GM21360 (cell line): Measurements from ENCODE around the gene TREM2.
"Not testable (repeated sequence)": the region's sequence is repeated elsewhere in the genome, so short reads cannot be mapped to it uniquely, and the experiment has no call there.

ENCODE experiments used
- ATAC-seq: cut with Tn5 transposase; IDR thresholded peaks from one replicate; pipeline ENCODE4 v1.9.1; 2021; ENCODE audit warnings: mild to moderate bottlenecking, moderate library complexity; ENCODE audit not compliant: unreplicated experiment

Gene TREM2

DNA sequence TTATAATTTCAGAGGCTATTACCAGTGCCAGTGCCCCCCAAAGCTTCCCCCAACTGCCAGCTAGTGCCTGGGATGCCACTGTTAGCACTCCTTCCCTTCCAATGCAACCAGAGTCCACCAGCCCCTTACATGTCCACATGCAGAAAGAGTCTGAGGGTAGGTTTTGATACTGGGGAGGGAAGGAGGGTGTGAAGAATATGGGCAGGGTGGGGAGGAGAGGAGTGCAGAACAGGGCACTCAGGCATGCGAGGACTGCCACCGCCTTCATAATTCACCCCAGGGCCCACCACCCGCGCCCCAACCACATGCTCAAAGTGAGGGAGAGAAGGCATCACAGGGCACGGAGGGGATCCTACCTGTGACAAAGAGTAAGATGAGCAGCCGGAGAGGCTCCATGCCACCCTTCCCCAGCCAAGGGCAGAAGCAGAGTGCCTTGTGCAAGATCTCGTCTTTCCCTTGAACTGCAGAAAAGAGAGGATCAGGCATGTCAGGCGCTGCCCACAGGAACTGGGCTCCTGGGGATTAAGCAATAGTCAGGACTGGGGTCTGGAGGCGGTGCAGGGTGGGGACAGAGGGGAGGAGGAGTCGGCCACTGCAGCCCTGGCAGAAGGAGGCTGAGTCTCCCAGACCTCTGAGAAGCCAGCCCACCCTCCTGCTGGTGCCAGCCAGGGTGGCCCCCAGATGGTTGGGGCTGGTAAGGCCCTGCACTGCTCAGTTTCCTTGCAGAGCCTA, at the start of gene TREM2:
TREM2 (minus strand) TSS at position 430 of the 732 bp plus-strand sequence; CDS start at position 396, 34 bp downstream.
- ATAC-seq, result no peak

DNA sequence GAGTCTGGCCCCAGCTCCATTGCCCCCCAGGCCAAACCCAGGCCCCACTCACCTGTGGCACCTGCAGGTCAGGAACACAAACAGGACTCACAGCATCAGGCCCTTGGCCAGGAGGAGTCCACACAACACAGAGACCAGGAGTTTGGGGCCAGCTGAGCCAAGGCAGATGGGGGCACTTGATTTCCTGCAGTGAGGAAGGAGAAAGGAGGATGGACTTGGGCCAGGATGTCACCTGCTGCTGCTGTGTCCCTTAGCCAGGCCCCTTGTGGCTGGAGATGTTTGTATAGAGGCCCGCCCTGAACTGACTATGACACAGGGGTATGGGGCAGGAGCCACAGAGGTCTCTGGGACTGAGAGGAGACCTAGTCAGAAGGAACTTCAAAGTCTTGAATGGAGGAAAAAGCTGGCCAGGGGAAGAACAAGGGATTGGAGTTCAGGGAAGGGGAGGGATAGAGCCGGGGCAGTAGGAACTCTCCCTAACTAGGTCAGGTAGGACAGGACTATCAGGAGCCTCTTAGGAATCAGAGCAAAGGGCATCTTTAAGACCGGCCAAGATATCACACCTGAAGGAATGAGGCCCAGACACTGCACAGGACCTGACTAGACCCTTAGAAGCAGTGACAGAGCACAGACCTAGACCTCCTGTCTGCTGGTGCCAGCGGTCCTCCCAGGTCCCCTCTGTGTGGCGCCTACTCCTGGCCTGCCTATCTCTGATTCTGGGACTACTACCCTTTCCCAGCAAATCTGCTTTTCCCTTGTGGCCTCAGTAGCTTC, 46.8 kb upstream of the TREM2 start:
- ATAC-seq, result no peak

DNA sequence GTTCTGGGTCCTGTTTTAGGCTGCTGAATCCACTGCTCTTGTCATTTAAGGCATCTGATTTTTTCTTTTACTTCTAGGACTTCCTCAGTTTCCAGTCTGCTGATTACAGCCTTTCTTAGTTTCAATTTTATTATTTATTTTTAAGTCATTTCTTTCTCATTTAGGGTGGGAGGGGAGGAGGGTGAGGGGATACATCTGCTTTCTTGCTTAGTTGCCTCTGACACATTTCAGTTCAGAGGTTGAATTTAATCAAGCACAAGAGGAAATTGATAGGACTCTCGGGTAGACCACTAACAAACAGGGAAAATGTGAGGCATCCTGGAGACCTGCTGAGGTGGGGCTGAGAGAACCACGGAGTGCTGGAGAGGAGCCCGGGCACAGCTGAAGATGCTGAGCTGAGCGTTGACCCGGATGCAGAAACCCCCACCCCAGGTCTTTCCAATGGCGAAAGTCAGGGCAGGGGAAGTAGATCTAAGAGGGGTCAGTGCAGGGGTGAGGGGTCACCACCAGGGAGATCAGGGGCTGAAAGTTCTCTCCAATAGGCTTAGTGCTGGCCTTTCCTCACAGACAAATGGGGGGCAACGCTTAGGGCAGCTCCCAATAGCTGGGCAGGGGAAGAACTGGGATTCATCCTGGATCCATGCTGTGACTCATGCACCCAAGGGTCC, 45.7 kb upstream of the TREM2 start:
- ATAC-seq, result no peak

DNA sequence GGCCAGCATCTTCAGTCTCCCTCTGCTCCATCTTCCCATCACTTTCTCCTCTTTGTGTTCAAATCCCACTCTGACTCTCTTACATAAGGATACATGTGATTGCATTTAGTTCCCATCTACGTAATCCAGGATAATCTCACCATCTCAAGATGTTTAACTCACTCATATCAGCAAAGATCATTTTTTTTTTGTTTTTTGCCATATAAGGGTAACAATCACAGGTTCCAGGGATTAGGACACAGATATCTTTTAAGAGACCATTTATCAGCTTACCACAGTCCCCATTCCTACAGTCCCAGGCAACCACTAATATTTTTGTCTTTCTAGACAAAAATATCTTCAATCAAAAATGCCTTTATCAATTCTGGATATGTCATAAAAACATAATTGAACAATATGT, 41.2 kb upstream of the TREM2 start:
- ATAC-seq, result no peak

DNA sequence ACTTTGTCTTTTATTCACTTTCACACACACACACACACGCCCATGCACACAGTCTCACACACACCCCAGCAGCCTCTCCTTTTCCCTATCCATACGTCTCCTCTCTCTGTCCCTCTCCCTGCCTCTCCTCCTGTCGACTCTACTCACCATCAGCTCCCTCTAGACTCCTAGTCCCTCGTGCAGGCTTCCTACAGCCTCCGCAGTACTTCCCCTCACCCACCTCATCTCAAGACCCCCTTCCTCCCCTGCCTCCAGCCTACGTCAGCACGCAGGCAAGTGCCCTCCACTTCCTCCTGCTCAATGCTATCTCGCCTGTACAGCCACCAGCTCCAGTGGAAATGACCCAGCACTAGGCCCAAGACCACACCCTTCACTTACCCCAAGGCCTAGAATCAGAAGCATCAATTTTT, 38.9 kb upstream of the TREM2 start:
- no peak for ATAC-seq

DNA sequence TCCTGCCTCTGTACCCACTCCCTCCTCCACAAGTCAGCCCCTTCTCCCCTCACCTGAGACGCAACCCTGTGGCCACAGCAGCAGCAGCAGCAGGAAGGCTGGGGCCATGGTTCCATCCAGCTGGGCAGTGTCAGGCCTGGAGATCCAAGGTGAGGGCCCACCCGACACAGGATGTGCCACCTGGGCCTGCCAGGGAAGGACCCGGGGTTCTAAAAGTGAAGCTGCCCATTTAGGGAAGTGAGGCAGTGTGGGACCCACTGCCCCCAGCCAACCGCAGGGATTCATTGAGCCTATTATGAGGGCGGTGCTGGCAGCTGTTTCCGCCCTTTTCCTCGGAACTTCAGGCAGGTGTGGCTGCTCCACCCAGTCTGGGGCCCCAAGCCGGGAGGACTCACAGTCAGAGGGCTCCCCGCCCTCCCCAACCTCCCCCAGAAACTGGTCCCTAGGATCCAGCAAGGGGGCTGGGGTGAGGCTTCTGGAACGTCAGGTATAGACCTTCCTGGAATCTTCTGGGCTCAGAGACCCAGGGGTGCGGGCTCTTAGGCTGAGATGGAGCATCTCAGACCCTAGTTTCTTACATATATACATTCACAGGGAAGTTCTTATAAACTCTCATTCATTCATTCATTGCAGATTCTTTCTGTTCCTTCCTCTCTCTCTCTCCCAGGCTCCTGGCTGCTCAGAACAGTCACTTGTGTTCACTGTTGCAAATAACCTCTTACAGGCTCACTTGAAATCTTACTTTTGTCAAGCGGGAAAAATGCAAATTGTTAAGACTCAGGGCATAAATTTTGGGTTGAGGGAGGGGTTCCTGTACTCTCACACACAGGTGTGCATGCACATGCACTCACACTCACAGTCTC, 38.2 kb upstream of the TREM2 start, which contains the start of gene TREML2:
TREML2 (minus strand) TSS at position 249 of the 863 bp plus-strand sequence; CDS start at position 108, 141 bp downstream.
- no peak for ATAC-seq

DNA sequence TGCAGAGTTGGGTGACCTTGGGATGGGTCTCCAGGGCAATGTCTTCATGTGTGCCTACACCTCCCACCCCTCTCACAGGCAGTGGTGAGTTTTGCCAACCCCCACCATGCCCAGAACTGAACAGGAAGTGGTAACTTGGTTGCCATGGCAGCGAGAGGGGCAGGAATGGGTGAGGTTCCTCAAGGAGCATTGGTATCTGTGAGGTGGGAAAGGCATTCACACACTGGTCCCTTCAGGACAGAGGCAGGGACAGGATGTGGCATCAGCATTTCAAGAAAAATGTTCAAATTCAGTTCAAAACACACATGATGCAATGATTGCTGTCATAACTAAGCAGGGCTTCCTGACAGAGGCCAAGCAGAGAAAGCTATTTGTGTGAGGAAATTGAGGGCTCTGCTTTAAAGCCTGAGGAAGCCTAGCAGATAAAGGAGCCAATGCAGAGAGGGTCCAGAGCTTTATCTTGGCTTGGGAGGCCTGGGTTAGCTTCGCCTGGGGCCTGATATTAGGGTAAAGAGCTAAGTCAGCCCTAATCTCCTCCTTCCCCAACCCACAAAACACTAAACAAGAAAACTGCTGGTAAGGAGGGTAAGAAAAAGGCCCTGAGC, 37.5 kb upstream of the TREM2 start:
- ATAC-seq, result no peak

DNA sequence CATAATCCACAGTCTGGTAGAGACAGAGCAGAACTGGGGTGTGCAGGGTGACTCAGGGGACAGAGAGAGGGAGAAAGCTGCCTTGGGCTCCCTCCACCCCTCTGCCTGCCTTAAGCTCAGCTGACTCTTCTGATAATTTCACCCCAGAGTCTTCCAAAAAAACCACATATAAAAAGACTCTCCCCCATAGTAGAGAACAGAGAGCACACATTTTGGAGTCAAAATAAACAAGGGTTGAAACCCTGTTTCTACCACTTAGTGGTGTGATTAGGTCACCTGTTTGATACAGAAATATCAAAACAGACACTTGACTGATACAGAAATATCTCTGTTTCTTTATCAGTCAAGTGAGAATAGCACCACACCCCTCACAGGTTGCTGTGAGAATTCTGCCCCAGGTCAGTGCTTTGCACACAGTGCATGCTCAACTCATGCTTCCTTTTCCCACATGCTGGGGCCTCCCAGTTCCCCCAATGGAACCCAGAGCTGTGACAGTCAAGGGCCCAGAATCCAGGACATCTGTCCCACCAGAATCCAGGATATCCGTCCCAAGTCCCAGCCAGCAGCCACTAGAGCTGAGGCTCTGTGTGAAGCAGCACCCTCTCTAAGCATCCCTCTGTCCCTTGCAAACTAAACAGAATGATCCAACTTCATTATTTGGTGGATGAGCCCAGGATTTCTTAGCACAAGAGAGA, 36.8 kb upstream of the TREM2 start:
- peak; percentile 68 for ATAC-seq

DNA sequence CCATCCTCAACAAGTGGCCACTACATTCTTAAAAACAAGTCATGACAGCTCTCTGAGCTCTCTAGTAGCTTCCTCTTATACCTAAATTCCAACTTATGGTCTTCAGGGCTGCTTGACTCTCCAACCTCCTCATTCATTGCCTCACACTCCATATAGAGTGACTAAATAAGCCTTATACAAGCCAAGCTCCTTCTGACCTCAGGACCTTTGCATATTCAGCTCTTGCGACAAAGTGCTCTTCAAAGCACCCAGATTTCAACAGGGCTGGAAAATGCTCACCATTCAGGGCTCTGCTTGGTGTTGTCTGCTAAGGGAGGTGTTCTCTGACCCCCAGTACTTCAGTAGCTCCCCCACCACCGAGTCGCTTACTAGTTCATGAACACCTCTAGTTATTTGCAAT, 34.3 kb upstream of the TREM2 start:
- no peak for ATAC-seq

DNA sequence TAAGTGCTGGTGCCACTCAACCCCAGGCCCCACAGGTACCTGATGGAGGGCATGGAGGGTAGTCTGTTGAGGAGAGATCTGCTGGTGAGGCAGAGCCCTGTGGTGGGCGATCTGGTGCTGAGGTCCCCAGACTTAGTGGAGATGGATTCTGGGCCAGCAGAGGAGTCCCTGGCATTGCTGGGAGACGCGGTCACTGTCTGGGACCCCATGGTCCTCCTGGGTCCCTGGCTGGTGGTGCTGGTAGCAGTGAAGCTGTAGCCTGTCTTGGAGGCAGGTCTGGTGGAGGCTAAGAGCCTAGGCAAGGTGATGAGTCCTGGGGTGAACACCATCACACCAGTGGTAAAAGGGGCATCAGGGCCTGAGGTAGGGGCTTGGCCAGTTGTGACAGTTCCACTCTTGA, 31.5 kb upstream of the TREM2 start:
- ATAC-seq, result no peak

DNA sequence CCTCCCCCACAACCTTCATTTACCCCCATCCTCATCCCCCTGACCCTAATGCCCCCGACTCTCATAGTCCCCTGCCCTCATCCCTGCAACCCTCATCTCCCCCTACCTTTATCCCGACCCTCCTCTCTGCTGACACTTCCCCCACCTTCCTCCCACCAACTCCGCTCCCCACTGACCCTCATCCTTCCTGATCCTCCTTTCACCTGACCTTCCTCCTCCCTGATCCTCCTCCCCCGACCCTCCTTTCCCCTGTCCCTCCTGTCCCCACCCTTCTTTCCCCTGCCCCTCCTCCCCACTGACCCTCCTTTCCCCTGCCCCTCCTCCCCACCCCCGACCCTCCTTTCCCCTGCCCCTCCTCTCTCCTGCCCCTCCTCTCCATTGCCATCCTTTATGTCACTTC, 31.0 kb upstream of the TREM2 start:
- no peak for ATAC-seq

DNA sequence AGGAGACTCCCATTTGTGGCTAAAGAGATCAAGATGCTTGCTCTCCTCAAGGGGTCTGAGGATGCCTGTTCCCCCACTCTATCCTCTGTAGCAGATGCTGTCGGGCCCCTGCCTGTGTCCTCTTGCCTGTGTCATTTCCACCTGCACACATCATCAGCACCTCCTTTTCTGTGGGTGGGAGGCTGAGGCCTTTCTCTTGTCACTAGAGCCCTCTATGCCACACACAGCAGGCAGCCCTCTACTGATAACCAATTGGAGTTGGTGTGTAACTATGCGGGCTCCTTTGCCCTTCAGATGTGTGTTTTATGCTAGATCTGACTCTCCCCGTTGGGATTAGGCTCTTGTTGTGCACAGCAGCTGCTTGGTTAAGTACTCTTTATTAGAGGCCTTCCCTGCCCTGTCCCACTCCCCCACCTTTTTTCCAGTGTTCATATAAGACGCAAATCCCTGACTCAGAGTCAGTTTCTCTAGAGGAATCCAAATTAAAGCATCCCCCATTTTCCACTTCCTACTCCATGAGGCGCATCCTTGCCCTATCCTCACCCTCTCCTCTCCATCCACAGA, 30.3 kb upstream of the TREM2 start:
- ATAC-seq, result no peak

DNA sequence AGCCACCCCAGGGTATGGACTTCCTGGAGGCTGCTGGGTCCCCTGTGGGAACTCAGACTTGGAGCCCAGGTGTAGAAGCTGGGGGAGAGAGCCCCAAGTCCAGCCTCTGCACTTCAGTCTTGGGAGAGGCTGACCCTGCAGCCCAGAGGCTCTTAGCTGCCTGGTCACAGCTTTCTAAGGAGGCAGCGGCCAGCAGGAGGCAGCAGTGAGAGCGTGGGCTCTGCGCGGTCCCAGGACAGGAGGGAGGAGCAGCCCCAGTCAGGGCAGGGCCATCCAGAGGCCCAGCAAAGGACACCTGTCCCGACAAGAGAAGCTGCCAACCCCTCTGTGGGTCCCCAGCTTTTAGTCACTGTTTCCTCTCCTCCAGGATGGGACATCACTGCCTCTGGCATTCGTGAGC, 28.7 kb upstream of the TREM2 start:
- no peak for ATAC-seq

DNA sequence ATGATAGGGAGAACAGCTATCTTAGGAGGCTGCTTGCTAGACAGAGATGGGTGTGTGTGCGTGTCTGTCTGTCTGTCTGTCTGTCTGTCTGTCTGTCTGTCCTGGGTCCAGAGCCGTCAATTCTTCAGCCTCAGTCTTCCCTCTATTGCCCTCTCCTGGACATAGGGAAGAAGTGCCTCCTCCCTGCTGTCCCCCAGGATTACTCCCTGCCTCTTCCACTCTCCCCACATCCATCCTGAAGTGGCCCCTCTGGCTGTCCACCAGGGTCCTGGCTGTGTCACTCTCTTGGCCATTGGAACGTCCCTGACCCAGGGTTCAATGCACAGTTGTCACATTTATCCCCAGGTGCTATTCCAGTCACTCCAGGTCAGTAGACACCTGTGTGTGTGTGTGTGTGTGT, 27.9 kb upstream of the TREM2 start:
- ATAC-seq, result no peak

DNA sequence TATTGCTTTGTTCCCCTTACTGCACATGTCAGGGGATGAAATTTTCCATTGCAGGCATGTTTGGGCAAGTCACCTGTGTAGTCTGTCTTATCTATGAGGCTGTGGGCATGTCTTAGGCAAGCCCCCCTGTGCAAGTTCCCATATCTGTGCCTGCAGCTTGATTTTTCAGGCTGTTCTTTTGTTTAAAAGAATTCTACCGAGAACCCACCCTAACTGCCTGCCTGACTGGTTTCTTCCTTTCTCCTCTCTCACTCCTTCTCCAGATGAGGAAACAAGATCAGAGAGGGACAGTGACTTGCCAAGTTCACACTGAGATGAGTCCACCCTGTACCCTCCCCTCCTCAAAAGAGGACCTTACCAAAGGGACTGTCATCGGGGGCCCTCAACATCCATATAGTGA, 27.1 kb upstream of the TREM2 start:
- no peak for ATAC-seq

DNA sequence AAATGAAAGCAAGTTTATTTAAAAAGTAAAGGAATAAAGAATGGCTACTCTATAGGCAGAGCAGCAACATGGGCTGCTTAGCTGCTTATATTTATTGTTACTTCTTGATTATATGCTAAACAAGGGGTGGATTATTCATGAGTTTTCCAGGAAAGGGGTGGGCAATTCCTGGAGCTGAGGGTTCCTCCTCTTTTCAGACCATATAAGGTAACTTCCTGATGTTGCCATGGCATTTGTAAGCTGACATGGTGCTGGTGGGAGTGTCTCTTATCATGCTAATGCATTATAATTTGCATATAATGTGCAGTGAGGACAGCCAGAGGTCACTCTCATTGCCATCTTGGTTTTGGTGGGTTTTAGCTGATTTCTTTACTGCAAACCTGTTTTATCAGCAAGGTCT, 26.1 kb upstream of the TREM2 start:
- not testable (repeated sequence) for ATAC-seq

DNA sequence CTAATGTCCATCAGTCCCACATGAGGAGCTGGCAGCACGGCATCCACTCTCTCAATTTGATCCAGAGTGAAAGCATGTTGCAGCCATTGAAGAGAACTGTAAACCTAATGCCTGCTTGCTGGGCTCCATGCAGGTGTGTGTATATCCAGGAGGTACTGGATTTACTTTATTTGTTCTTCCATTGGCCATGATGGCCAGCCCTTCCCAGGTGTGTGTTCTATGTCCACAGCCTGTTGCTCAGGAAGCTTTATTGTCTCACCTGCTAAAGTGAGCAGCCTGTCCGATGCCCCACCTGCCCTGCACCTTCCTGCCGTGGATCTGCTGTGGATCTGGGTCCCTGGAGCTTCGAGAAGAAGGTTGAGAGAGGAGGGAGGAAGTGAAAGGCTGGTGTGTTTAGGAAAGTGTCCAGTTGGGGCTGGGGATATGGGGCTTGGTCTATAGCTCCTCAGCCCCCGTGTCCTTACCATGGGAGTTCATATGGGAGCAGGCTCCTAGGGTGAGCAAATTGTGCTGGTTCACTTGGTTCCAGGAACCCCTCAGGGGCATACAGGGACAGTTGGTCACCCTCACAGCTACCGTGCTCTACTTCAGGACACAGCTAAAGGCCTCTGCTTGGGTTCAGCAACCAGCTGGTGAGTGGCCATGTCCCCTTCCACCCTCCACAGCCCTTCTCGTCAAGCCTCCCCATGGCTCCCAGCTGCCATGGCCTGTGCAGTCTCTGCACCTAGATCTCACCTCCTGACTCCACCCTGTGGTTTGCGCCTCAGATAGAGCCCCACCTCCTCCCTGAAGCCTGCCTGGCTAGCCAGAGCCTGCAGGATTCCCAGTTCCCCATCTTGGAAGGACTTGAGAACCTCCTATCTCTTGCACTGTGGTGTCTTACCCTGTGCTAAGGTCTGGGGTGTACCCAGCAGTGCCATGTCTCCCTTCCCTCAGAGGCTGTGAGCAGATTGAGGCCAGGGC, 25.3 kb upstream of the TREM2 start:
- no peak for ATAC-seq

DNA sequence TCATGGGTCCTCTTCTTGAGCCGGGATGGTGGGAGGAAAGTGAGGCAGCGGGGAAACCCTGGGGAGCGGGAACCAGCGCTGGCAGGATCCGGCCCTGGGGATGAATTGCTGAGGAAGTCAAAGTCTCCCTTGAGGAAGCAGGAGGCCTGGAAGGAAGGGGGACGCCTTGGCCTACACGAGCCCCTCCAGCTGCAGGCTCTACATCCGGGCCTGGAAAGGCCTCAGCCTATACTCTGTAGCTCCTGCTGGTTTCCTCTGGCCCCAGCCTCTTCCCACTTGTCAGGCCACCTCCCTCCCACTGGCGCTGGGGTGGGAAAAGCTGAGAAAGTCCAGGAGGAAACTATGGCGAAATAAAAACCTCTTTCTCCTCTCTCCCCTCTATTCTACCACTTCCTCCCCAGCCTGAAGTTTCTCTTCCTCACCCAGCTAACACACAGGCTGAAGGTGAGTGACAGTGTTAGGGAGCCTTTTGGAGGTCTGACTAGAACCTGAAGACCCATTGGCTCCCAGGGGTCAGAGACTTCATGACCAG, 23.2 kb upstream of the TREM2 start:
- ATAC-seq, result no peak
